Endothelial cell (in vitro differentiated cells): ENCODE measurements around the gene RAPGEF5. TPM values are rescaled to one million over a fixed set of nuclear protein-coding genes. Genes with fewer than 3 reads are reported as not detected.

Experiments used
- DNase-seq: peaks from one replicate; pipeline ENCODE4 v3.0.0; 2021; ENCODE audit warnings: low spot score
- H3K27ac Mint-ChIP-seq: one replicate; pipeline ENCODE4 v1.8.0; 2021; ENCODE audit warnings: mixed read lengths, inconsistent platforms; ENCODE audit not compliant: unreplicated experiment
- H3K27me3 Mint-ChIP-seq: one replicate; pipeline ENCODE4 v1.8.0; 2021; ENCODE audit warnings: mild to moderate bottlenecking, moderate library complexity, mixed read lengths, inconsistent platforms; ENCODE audit not compliant: unreplicated experiment
- H3K36me3 Mint-ChIP-seq: one replicate; pipeline ENCODE4 v1.8.0; 2021; ENCODE audit warnings: mild to moderate bottlenecking, low read depth, mixed read lengths, inconsistent platforms; ENCODE audit not compliant: unreplicated experiment
- H3K4me1 Mint-ChIP-seq: one replicate; pipeline ENCODE4 v1.8.0; 2021; ENCODE audit warnings: mild to moderate bottlenecking, mixed read lengths, inconsistent platforms; ENCODE audit not compliant: unreplicated experiment
- H3K4me3 Mint-ChIP-seq: one replicate; pipeline ENCODE4 v1.8.0; 2021; ENCODE audit warnings: mild to moderate bottlenecking, mixed read lengths, inconsistent platforms; ENCODE audit not compliant: unreplicated experiment
- H3K9me3 Mint-ChIP-seq: one replicate; pipeline ENCODE4 v1.8.0; 2021; ENCODE audit warnings: mixed read lengths, inconsistent platforms; ENCODE audit not compliant: unreplicated experiment
- total RNA-seq: library from RNA; stranded (reverse); fragmentation: NEBNext Ultra II Directional; extraction: Animal tissue kit (Norgen Biotek cat#: 25700); gene quantifications from one replicate; pipeline ENCODE4 v1.2.1, GENCODE V29; 2021; ENCODE audit not compliant: unreplicated experiment
- TF ChIP-seq, protein P1 (sequence below): fragments of 200-600 bp; sonication (generic); IDR thresholded peaks from one replicate; pipeline ENCODE4 v1.5.0; 2021; ENCODE audit warnings: antibody characterized with exemption; ENCODE audit not compliant: unreplicated experiment

Gene RAPGEF5
- total RNA-seq, 1 donor from 2014 or later, result 135 TPM

DNA sequence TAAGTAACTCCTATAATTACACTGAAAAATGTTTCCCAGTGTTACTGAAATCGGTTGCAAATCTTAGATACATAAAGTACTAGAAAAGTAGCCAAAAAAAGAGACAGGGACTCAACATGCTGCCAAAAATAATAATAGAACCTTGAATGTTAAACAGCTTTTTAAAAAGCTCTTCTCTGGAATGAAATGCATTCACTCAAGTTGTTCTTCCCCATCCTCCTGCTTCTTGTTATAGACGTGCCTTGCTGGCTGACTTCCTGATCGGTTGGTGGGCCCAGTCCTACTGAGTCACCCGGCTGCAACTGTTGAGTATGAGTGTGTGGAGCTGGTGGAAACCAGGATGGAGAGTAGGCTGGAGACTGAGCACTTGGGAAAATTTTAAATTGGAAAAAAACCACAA lies 30.6 kb upstream of the RAPGEF5 start:
- no peak overlapping the region for H3K27ac Mint-ChIP-seq
- H3K4me3 Mint-ChIP-seq, result no peak overlapping the region
- TF ChIP-seq, protein P1, sequence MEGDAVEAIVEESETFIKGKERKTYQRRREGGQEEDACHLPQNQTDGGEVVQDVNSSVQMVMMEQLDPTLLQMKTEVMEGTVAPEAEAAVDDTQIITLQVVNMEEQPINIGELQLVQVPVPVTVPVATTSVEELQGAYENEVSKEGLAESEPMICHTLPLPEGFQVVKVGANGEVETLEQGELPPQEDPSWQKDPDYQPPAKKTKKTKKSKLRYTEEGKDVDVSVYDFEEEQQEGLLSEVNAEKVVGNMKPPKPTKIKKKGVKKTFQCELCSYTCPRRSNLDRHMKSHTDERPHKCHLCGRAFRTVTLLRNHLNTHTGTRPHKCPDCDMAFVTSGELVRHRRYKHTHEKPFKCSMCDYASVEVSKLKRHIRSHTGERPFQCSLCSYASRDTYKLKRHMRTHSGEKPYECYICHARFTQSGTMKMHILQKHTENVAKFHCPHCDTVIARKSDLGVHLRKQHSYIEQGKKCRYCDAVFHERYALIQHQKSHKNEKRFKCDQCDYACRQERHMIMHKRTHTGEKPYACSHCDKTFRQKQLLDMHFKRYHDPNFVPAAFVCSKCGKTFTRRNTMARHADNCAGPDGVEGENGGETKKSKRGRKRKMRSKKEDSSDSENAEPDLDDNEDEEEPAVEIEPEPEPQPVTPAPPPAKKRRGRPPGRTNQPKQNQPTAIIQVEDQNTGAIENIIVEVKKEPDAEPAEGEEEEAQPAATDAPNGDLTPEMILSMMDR, result no peak
- peaks cover 22% of the 10 kb centered on the region for H3K4me1 Mint-ChIP-seq
- no peaks in the 10 kb centered on the region for H3K27me3 Mint-ChIP-seq
- no peaks in the 10 kb centered on the region for H3K9me3 Mint-ChIP-seq
- no peak for DNase-seq
- H3K36me3 Mint-ChIP-seq, result peaks cover 3% of the 10 kb centered on the region

DNA sequence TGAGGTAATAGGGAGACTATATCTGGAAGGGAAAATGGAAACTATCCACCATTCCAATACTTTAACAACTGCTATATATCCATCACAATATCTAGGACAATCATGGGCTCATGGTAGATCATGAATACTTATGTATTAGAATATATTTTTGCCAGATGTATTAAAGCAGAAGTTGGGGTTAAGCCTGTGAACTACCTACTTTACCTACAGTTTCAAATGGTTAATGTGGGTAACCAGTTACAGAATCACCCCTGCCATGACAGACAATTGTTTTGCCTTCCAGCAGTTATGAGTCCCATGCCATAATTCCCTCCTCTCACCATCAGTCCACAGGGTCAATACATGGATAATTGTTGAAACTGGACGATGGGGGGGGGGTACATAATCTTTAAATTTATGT lies 29.9 kb upstream of the RAPGEF5 start:
- no peak for DNase-seq
- Mint-ChIP-seq H3K9me3 (no peaks in the 10 kb centered on the region), H3K27me3 (no peaks in the 10 kb centered on the region), H3K27ac (no peak overlapping the region), H3K4me3 (no peak overlapping the region), H3K4me1 (peaks cover 21% of the 10 kb centered on the region), H3K36me3 (peaks cover 3% of the 10 kb centered on the region)
- TF ChIP-seq, protein P1, result no peak

- DNase-seq, result no peak
- H3K9me3 Mint-ChIP-seq, result no peaks in the 10 kb centered on the region
- H3K27ac Mint-ChIP-seq, result no peak overlapping the region
- H3K4me3 Mint-ChIP-seq, result peak overlapping the region; percentile 29
- H3K36me3 Mint-ChIP-seq, result peaks cover 3% of the 10 kb centered on the region
- TF ChIP-seq, protein P1, result no peak
- peaks cover 18% of the 10 kb centered on the region for H3K4me1 Mint-ChIP-seq
- no peaks in the 10 kb centered on the region for H3K27me3 Mint-ChIP-seq
Observed at GRCh38 chr7:22386206-22386858, 29.4 kb upstream of the RAPGEF5 start.

GRCh38 chr7:22385326-22385725 lies 28.4 kb upstream of the RAPGEF5 start:
- no peaks in the 10 kb centered on the region for H3K27me3 Mint-ChIP-seq
- peaks cover 3% of the 10 kb centered on the region for H3K36me3 Mint-ChIP-seq
- H3K9me3 Mint-ChIP-seq, result no peaks in the 10 kb centered on the region
- no peak overlapping the region for H3K4me3 Mint-ChIP-seq
- TF ChIP-seq, protein P1, result no peak
- H3K27ac Mint-ChIP-seq, result no peak overlapping the region
- H3K4me1 Mint-ChIP-seq, result peaks cover 12% of the 10 kb centered on the region
- no peak for DNase-seq

DNA sequence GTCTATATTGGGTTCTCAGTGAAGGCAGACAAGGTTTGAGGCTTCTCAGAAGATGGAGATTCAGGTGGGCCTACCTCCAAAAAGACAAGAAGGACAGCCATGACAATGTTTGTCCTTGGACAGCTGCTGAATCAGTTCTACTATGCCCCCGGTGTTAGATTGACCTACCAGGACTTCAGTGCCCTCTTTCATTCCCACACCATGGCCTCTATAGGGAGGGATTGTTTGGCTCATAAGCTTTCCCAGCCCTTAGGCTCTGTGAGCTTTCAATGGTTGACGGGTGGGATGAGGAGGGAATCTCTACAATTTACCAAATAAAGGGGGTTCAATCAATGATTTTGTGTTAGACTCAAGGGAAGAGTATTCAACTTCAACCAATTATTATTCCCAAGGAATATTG lies 23.4 kb upstream of the RAPGEF5 start:
- no peak for DNase-seq
- no peaks in the 10 kb centered on the region for H3K27me3 Mint-ChIP-seq
- no peak overlapping the region for H3K4me3 Mint-ChIP-seq
- H3K9me3 Mint-ChIP-seq, result no peaks in the 10 kb centered on the region
- H3K4me1 Mint-ChIP-seq, result peaks cover 19% of the 10 kb centered on the region
- TF ChIP-seq, protein P1, result no peak
- no peaks in the 10 kb centered on the region for H3K36me3 Mint-ChIP-seq
- H3K27ac Mint-ChIP-seq, result no peak overlapping the region
